HS-5 (cell line): ENCODE measurements around the gene DDX19B.
"Not testable (repeated sequence)": the region's sequence is repeated elsewhere in the genome, so short reads cannot be mapped to it uniquely, and the experiment has no call there.

ENCODE experiments used
- DNase-seq: peaks from one replicate; pipeline ENCODE4 v3.0.0-alpha.2; 2012; ENCODE audit warnings: low read depth

DDX19B gene

GRCh38 chr16:70298988-70299938, at the start of gene DDX19B:
Gene DDX19B, plus strand, starts transcription at chr16:70299186. Its CDS starts 112 bp downstream, at chr16:70299298.
- DNase-seq = peak; percentile 32

- DNase-seq = not testable (repeated sequence)
These were observed 49.3 kb upstream of the DDX19B start for GRCh38 chr16:70249697-70250096.

GRCh38 chr16:70250748-70251628, 48.0 kb upstream of the DDX19B start:
- DNase-seq = no peak

GRCh38 chr16:70251629-70252354, 47.2 kb upstream of the DDX19B start, which contains the start of gene EXOSC6:
Gene EXOSC6, minus strand, starts transcription at chr16:70251940. Its CDS starts 40 bp downstream, at chr16:70251900.
- peak; percentile 79 for DNase-seq

- DNase-seq = no peak
These were observed 46.5 kb upstream of the DDX19B start for GRCh38 chr16:70252355-70252988.

- DNase-seq = no peak
These were observed 45.5 kb upstream of the DDX19B start for GRCh38 chr16:70253291-70254106.

- no peak for DNase-seq
These were observed 44.6 kb upstream of the DDX19B start for GRCh38 chr16:70254180-70254964.

- no peak for DNase-seq
These were observed 44.1 kb upstream of the DDX19B start for GRCh38 chr16:70254965-70255286.

GRCh38 chr16:70255574-70255973, 43.4 kb upstream of the DDX19B start:
- DNase-seq = no peak

- no peak for DNase-seq
These were observed 41.6 kb upstream of the DDX19B start for GRCh38 chr16:70257391-70257790.

- no peak for DNase-seq
These were observed 40.9 kb upstream of the DDX19B start for GRCh38 chr16:70258065-70258464.

- DNase-seq = no peak
These were observed 40.0 kb upstream of the DDX19B start for GRCh38 chr16:70258946-70259345.

- DNase-seq = not testable (repeated sequence)
These were observed 39.1 kb upstream of the DDX19B start for GRCh38 chr16:70259903-70260302.

GRCh38 chr16:70267516-70267915, 31.5 kb upstream of the DDX19B start:
- DNase-seq = no peak

- DNase-seq = not testable (repeated sequence)
These were observed 31.1 kb upstream of the DDX19B start for GRCh38 chr16:70267922-70268321.

GRCh38 chr16:70269471-70269870, 29.5 kb upstream of the DDX19B start:
- no peak for DNase-seq

- DNase-seq = no peak
These were observed 28.8 kb upstream of the DDX19B start for GRCh38 chr16:70270176-70270575.

- no peak for DNase-seq
These were observed 27.3 kb upstream of the DDX19B start for GRCh38 chr16:70271696-70272095.

GRCh38 chr16:70276392-70276791, 22.6 kb upstream of the DDX19B start:
- DNase-seq = no peak
